GM12891 (cell line): ENCODE data around the gene AUNIP.

Experiments
- DNase-seq: peaks from one replicate; pipeline ENCODE4 v3.0.0; 2011; ENCODE audit warnings: low spot score; ENCODE audit not compliant: insufficient read length
- FAIRE-seq: peaks from 2 replicates; lab custom pipeline; 2011; peaks lifted over from hg19 to GRCh38; lab: Jason Lieb, UNC
- PAX5 ChIP-seq: IDR thresholded peaks from 2 replicates; pipeline ENCODE4 v1.6.1; 2011; ENCODE audit warnings: low read length, moderate library complexity, mild to moderate bottlenecking; ENCODE audit not compliant: insufficient read depth, severe bottlenecking
- POLR2A ChIP-seq: IDR thresholded peaks from 2 replicates; pipeline ENCODE4 v1.6.1; 2011; ENCODE audit warnings: low read depth, low read length, control low read depth
- POLR2AphosphoS5 ChIP-seq: IDR thresholded peaks from 2 replicates; pipeline ENCODE4 v1.6.1; 2011; ENCODE audit warnings: low read depth, low read length, control low read depth
- POU2F2 ChIP-seq: IDR thresholded peaks from 2 replicates; pipeline ENCODE4 v1.6.1; 2011; ENCODE audit warnings: low read depth, mild to moderate bottlenecking, control low read depth, low read length, moderate library complexity
- SPI1 ChIP-seq: IDR thresholded peaks from 2 replicates; pipeline ENCODE4 v1.6.1; 2011; ENCODE audit warnings: low read depth, low read length, control low read depth
- TAF1 ChIP-seq: IDR thresholded peaks from 2 replicates; pipeline ENCODE4 v1.6.1; 2011; ENCODE audit warnings: low read depth, low read length, control low read depth

AUNIP gene

DNA sequence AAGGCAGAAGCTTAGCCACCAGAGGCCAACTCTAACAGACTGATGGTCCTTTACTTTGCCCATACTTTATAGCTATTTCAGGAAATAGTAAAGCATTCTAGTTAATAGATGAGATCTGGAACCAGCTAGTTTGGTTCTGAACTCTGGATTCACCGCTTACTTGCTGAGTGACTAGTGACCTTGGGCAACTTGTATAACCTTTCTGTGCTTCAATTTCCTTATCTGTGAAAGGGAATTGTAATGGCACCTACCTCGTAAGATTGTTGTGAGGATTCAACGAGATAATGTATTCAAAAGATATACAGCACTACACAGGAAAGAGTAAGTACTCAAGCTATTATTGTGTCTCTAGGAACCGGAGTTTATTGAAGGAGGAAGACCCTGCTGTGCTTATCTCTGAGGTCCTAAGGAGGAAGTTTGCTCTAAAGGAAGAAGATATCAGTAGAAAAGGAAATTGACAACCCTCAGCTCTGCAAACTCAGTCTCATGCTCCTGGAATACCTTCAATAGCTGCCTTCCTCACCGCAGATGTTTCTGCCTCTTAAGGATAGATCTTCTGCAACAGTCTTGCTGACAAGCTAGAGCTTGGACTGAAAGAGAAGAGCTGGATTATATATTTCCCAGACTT, 27.6 kb downstream of the AUNIP start:
- TF ChIP-seq SPI1 (no peak), TAF1 (no peak), POLR2AphosphoS5 (no peak), POU2F2 (no peak), POLR2A (no peak), PAX5 (no peak)
- FAIRE-seq (no peak), DNase-seq (no peak)

DNA sequence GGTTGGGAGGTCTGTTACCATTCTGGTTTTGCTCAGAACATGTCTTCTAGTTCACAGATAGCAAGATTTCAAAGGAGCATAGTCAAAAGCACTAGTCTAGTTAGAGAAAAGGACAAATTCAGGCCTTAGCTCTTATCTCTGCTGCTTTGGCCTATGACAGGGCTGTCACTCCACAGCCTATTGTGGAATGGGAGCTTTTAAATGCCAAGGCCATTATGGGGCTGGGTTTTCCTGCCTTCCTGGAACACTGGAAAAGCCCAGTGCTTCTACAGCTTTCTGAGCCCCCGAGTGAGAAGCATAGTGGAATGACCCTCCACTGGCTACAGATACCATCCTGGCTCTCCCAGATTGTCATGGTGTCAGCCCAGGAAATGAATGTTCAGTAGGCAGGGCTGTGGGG, 30.2 kb downstream of the AUNIP start:
- no peak for FAIRE-seq
- no peak for TF ChIP-seq POLR2AphosphoS5
- no peak for TF ChIP-seq PAX5
- TF ChIP-seq TAF1 = no peak
- no peak for TF ChIP-seq POU2F2
- TF ChIP-seq SPI1 = no peak
- no peak for DNase-seq

DNA sequence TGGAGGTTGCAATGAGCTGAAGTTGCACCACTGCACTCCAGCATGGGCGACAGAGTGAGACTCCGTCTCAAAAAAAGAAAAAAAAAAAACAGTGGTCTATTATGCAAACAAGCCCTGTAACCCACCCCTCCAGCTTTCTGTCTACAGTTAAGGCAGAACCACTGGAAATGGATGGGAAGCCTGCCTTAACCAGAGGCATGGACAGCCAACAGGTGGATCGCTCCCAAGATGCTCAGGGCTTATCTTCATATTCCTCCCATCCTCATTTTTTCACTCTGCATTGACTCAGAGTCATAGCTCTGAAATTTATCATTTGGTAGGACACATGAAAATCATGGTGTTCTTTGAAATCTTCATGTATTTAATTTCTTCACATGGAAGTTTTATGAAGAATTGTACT, 30.8 kb downstream of the AUNIP start:
- FAIRE-seq (no peak), DNase-seq (no peak)
- no peak for TF ChIP-seq POLR2AphosphoS5
- no peak for TF ChIP-seq PAX5
- TF ChIP-seq TAF1 = no peak
- TF ChIP-seq SPI1 = no peak
- no peak for TF ChIP-seq POU2F2
- TF ChIP-seq POLR2A = no peak

DNA sequence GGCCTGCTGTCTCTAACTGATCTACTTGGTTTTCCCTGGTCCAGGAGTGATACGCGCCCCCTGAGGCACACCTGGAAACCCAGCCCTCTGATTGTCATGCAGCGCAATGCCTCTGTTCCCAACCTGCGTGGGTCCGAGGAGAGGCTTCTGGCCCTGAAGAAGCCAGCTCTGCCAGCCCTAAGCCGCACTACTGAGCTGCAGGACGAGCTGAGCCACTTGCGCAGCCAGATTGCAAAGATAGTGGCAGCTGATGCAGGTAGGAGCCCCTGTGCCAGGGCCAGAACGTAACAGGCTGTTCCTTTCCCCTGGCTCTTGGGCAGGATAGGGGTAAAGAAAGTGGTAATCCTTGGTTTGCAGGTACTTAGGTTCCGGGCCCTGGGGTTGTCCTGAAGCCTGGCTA, 32.7 kb downstream of the AUNIP start:
- TF ChIP-seq POLR2A = no peak
- no peak for TF ChIP-seq PAX5
- no peak for TF ChIP-seq POLR2AphosphoS5
- TF ChIP-seq TAF1 = no peak
- no peak for TF ChIP-seq POU2F2
- TF ChIP-seq SPI1 = no peak
- FAIRE-seq (no peak), DNase-seq (no peak)

DNA sequence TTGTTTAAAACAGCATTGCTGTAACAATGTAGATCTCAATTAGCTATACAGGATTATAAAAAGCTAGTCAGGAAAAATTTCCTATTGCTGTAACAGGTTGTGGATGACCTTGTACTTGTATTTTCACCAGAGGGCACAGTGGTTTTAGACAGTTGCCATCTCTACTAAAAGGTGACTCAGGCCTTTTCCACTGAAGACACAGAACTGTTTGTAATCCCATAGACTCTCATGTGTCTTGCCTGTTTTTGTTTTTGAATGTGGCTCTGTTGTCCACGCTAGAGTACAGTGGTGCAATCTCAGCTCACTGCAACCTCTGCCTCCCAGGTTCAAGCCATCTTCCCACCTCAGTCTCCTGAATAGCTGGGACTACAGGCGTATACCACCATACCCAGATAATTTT, 33.7 kb downstream of the AUNIP start:
- FAIRE-seq (no peak), DNase-seq (no peak)
- TF ChIP-seq POLR2A (no peak), PAX5 (no peak), TAF1 (no peak), POU2F2 (no peak), SPI1 (no peak), POLR2AphosphoS5 (no peak)

DNA sequence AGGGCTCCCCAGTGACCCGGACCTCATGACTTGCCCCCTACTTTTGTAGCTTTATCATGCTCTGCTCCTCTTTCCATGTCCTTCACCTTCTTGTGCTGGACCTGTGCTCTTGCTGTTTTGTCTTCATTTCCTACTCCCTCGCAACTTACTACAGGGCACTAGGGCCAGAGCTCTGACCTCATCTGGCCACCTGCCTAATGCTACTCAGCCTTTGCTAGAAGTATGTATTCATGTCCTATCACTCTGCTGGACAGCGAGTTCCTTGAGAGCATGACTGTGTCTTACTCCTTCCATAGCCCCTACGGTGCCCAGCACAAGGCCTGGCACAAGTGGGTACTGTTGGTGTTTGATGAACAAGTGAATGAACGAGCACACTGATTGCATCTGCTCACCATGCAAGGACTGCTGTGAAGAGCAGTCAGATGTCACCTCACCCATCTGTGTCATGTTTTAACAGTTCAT, 37.6 kb downstream of the AUNIP start:
- DNase-seq = no peak
- no peak for TF ChIP-seq TAF1
- no peak for TF ChIP-seq POU2F2
- no peak for TF ChIP-seq POLR2A
- no peak for TF ChIP-seq SPI1
- TF ChIP-seq PAX5 = no peak
- no peak for TF ChIP-seq POLR2AphosphoS5
- peak; percentile 82 for FAIRE-seq

DNA sequence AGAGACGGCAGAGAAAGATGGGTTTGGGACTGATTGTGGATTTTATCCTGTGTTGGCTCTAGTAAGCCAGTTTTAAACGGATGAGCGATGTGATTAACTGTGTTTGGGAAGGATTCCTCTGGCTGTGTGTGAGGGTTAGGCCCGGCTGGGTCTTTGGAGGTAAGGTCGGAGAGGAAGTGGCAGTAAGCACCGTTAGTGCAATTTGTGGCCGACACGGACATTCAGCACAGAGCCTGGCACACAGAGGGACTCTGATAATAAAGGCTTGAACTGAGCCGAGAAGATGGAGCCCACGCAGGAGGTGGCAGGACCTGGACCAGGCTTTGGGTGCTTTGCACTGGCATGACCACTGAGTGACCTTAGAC, 38.2 kb downstream of the AUNIP start:
- no peak for TF ChIP-seq PAX5
- TF ChIP-seq SPI1 = peak; percentile 74
- FAIRE-seq (no peak), DNase-seq (no peak)

DNA sequence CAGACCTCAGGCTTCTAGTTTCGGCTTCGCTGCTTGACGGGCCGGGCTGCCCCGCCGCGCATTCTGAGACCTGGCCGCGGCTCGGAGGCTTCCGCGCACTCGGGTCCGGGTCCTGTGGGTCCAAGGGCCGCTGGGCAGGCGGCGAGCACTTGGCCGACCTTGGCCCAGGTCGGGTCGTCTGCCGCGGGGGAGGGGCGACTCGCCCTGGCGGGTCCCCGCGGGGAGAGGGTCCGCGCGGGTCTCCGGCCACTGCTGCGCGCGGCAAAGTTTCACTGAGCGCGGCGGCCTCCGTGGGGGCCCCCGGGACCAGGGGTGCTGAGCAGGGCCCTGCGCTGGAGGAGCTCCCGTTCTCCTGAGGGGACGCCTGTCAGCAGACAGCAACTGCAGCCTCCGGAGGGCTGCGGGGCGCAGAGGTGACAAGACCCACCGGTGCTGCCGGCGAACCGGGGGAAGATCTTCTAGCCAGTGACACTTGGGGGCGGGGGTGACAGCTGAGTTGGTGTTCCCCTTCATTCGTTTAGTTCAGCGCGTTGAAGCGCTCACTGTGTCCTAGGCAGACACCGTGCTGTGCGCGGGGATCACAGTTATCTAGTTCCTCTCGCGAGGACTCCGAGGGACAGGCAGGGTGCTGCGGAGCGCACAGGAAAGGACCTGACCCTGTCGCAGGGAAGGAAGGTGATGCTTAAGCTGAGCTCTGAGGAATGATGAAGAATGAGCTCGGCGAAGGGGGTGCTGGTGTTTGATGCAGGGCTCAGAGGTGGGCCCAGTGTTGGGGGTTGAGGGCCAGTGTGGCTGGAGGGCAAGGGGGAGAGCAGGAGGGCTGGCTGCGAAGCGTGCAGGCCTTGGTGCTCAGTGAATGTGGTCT, 38.8 kb downstream of the AUNIP start:
- TF ChIP-seq SPI1 = peak; percentile 38; the same call in 1 of the 2 replicates
- peak; percentile 83 for TF ChIP-seq POLR2AphosphoS5
- 0 out of 2 replicates have a peak, but pooled peaks have one; percentile 37 for TF ChIP-seq POU2F2
- peak; percentile 79 for TF ChIP-seq POLR2A
- TF ChIP-seq TAF1 = peak; percentile 74
- no peak for TF ChIP-seq PAX5
- FAIRE-seq (peak; percentile 98), DNase-seq (peak; percentile 85)

DNA sequence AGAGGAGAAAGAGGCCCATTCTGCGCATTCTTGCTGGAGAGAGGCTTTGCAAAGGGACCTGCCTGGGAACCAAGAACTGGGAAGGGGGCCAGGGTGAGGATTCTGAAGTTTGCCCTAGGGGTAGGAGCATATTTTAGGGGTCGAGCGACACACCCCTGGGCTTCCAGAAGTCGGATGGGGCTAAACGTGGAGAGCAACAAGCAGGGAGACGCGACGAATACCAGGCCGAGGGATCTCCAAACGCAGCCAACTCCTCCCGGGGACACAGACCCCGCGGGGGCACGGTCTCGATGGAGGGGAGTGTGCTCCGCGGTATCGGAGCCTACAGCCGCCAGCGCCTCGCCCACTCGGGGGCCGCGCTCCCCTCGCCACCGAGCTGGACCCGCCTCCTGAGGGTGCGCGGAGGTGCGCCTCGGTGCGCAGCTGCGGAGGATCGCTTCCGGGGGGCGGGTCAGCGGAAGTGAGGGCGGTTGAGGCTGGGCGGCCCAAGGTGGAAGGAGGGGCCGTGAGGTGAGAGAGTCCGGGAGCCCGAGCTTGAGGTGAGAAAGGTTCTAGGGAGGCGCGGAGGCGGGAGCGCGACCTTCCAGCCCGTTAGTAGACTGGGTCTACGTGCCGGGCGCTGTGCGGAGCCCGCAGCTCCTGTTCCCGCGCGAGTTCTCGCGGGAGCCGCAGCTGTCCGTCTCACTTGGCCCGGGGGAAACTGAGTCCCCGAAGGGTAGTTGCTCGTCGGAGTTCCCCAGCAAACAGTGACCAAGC, 39.6 kb downstream of the AUNIP start, which contains the start of gene MTFR1L:
Gene MTFR1L, plus strand, starts transcription at position 464 of the 756 bp plus-strand sequence. CDS start 3,151 bp downstream, outside the sequence.
- peak; percentile 76; the same call in 1 of the 2 replicates for TF ChIP-seq TAF1
- TF ChIP-seq POU2F2 = 0 out of 2 replicates have a peak, but pooled peaks have one; percentile 50
- peak; percentile 23 for TF ChIP-seq PAX5
- TF ChIP-seq POLR2AphosphoS5 = peak; percentile 86
- peak; percentile 42 for TF ChIP-seq SPI1
- peak; percentile 89 for TF ChIP-seq POLR2A
- FAIRE-seq (peak; percentile 99), DNase-seq (peak; percentile 99)
